A673 (cell line): Measurements from ENCODE around the gene CD93.

Experiments
- EZH2 ChIP-seq: fragments of 200-600 bp; sonication (generic); IDR thresholded peaks from 2 replicates; pipeline ENCODE4 v1.6.1; 2017; ENCODE audit warnings: borderline replicate concordance, low read depth, mild to moderate bottlenecking, mixed read lengths, antibody characterized with exemption, low read length; ENCODE audit not compliant: poor library complexity, severe bottlenecking
- TF ChIP-seq, protein P1 (sequence below): fragments of 300-800, 200-600 bp; sonication (generic); conservative IDR thresholded peaks from 2 replicates; pipeline ENCODE4 v1.5.1; 2017; ENCODE audit warnings: low read depth, mild to moderate bottlenecking, antibody characterized with exemption, low read length, moderate library complexity, mixed read lengths

DNA sequence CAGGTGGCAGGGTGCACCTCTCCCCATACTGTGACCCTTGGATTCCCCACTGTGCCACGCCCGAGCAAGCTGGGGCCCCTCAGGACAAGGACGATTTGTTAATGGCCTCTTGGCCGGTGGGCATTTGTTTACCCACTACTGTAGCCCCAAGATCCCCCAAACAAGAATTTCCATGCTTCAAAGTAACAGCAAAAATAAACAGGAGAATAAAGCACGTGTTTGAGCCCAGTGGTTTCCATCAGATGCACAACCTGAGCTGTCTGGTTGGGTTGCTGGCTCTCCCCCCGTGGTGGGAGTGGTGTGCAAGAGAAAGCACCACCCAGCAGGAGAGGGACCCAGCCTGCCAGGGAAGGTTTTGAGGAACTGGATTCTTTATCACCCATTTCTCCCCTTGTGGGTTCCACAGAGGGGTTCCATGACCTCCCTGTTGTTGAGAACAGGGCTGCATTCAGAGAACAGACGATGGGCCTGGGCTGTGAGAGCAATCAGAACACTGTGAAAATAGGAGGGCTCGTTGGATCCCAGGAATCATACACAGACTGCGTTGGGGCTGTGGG, 4.8 kb downstream of the CD93 start:
- TF ChIP-seq, protein P1, sequence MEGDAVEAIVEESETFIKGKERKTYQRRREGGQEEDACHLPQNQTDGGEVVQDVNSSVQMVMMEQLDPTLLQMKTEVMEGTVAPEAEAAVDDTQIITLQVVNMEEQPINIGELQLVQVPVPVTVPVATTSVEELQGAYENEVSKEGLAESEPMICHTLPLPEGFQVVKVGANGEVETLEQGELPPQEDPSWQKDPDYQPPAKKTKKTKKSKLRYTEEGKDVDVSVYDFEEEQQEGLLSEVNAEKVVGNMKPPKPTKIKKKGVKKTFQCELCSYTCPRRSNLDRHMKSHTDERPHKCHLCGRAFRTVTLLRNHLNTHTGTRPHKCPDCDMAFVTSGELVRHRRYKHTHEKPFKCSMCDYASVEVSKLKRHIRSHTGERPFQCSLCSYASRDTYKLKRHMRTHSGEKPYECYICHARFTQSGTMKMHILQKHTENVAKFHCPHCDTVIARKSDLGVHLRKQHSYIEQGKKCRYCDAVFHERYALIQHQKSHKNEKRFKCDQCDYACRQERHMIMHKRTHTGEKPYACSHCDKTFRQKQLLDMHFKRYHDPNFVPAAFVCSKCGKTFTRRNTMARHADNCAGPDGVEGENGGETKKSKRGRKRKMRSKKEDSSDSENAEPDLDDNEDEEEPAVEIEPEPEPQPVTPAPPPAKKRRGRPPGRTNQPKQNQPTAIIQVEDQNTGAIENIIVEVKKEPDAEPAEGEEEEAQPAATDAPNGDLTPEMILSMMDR = no peak
- no peak for TF ChIP-seq EZH2
